Measurements from ENCODE around the gene SMARCA2.
A peak's percentile ranks its signal among the peaks of the same experiment; 100 is the strongest.

The SMARCA2 gene

GRCh38 chr9:2014696-2015580 lies at the start of gene SMARCA2:
Gene SMARCA2 (plus strand): TSS chr9:2015347. CDS start chr9:2029023, 13,676 bp downstream.
- peak within 1 kb of the TSS; percentile 89 for H3K27ac ChIP-seq
- peak; percentile 93 for DNase-seq (ENCODE audit: low read depth, low spot score)

GRCh38 chr9:1966725-1967366 lies 48.3 kb upstream of the SMARCA2 start:
- no peak overlapping the region for H3K27ac ChIP-seq
- no peak for DNase-seq (ENCODE audit: low read depth, low spot score)

- H3K27ac ChIP-seq = no peak overlapping the region
- no peak for DNase-seq (ENCODE audit: low read depth, low spot score)
These were observed 46.0 kb upstream of the SMARCA2 start for GRCh38 chr9:1969160-1969559.

GRCh38 chr9:1969898-1970297 lies 45.2 kb upstream of the SMARCA2 start:
- no peak for DNase-seq (ENCODE audit: low read depth, low spot score)
- H3K27ac ChIP-seq = no peak overlapping the region

- DNase-seq (ENCODE audit: low read depth, low spot score) = no peak
- H3K27ac ChIP-seq = no peak overlapping the region
These were observed 42.5 kb upstream of the SMARCA2 start for GRCh38 chr9:1972672-1973071.

- no peak for DNase-seq (ENCODE audit: low read depth, low spot score)
These were observed 38.1 kb upstream of the SMARCA2 start for GRCh38 chr9:1977026-1977425.

GRCh38 chr9:1978941-1979340 lies 36.2 kb upstream of the SMARCA2 start:
- no peak overlapping the region for H3K27ac ChIP-seq
- peak; percentile 27 for DNase-seq (ENCODE audit: low read depth, low spot score)

More at GRCh38 chr9:1977026-1977425, 38.1 kb upstream of the SMARCA2 start:
- no peak overlapping the region for H3K27ac ChIP-seq

- no peak for DNase-seq (ENCODE audit: low read depth, low spot score)
- H3K27ac ChIP-seq = no peak overlapping the region
These were observed 35.3 kb upstream of the SMARCA2 start for GRCh38 chr9:1979741-1980367.

- DNase-seq (ENCODE audit: low read depth, low spot score) = no peak
- H3K27ac ChIP-seq = no peak overlapping the region
These were observed 34.8 kb upstream of the SMARCA2 start for GRCh38 chr9:1980387-1980786.

- no peak overlapping the region for H3K27ac ChIP-seq
- no peak for DNase-seq (ENCODE audit: low read depth, low spot score)
These were observed 33.1 kb upstream of the SMARCA2 start for GRCh38 chr9:1982074-1982473.

- DNase-seq (ENCODE audit: low read depth, low spot score) = no peak
- H3K27ac ChIP-seq = no peak overlapping the region
These were observed 28.8 kb upstream of the SMARCA2 start for GRCh38 chr9:1986341-1986740.

- no peak for DNase-seq (ENCODE audit: low read depth, low spot score)
- H3K27ac ChIP-seq = no peak overlapping the region
These were observed 25.6 kb upstream of the SMARCA2 start for GRCh38 chr9:1989500-1989899.

- no peak for DNase-seq (ENCODE audit: low read depth, low spot score)
These were observed 21.0 kb upstream of the SMARCA2 start for GRCh38 chr9:1994180-1994579.

GRCh38 chr9:1995084-1995483 lies 20.1 kb upstream of the SMARCA2 start:
- no peak for DNase-seq (ENCODE audit: low read depth, low spot score)

More at GRCh38 chr9:1994180-1994579, 21.0 kb upstream of the SMARCA2 start:
- no peak overlapping the region for H3K27ac ChIP-seq

GRCh38 chr9:1996156-1996555 lies 19.0 kb upstream of the SMARCA2 start:
- no peak overlapping the region for H3K27ac ChIP-seq
- DNase-seq (ENCODE audit: low read depth, low spot score) = no peak

More at GRCh38 chr9:1995084-1995483, 20.1 kb upstream of the SMARCA2 start:
- no peak overlapping the region for H3K27ac ChIP-seq

- no peak for DNase-seq (ENCODE audit: low read depth, low spot score)
These were observed 17.5 kb upstream of the SMARCA2 start for GRCh38 chr9:1997646-1998045.

GRCh38 chr9:1998111-1998510 lies 17.0 kb upstream of the SMARCA2 start:
- H3K27ac ChIP-seq = no peak overlapping the region
- DNase-seq (ENCODE audit: low read depth, low spot score) = no peak

More at GRCh38 chr9:1997646-1998045, 17.5 kb upstream of the SMARCA2 start:
- H3K27ac ChIP-seq = no peak overlapping the region

- H3K27ac ChIP-seq = no peak overlapping the region
- DNase-seq (ENCODE audit: low read depth, low spot score) = no peak
These were observed 14.8 kb upstream of the SMARCA2 start for GRCh38 chr9:2000314-2000713.

- no peak for DNase-seq (ENCODE audit: low read depth, low spot score)
- H3K27ac ChIP-seq = no peak overlapping the region
These were observed 6.8 kb upstream of the SMARCA2 start for GRCh38 chr9:2008372-2008771.

- no peak for DNase-seq (ENCODE audit: low read depth, low spot score)
- H3K27ac ChIP-seq = no peak overlapping the region
These were observed 2.8 kb upstream of the SMARCA2 start for GRCh38 chr9:2012347-2012746.

Measured in epithelial cell of prostate (primary cell).